ENCODE data around the gene RHBDL1. TPM values are rescaled to one million over a fixed set of nuclear protein-coding genes. Genes with fewer than 3 reads are reported as not detected.
"Not testable (repeated sequence)": the region's sequence is repeated elsewhere in the genome, so short reads cannot be mapped to it uniquely, and the experiment has no call there.

Gene RHBDL1
- total RNA-seq, 2 donors from 2014 or later: 4.4 to 5.3 TPM

GRCh38 chr16:709566-710499, 34.4 kb downstream of the RHBDL1 start:
- no peak for ATAC-seq
- intact Hi-C loops (cut with DNase I, micrococcal nuclease): loop anchor here in 1 of 2 donors (2.0 to 10.0 kb wide), 2 partner anchors 45 to 75 kb away; no protein-coding TSS in a partner anchor
- no peak for DNase-seq

GRCh38 chr16:710500-711075, 35.1 kb downstream of the RHBDL1 start:
- ATAC-seq: no peak
- intact Hi-C loops (cut with DNase I, micrococcal nuclease): loop anchor here in 1 of 2 donors (2.0 kb wide), 1 partner anchor 74 kb away; no protein-coding TSS in a partner anchor
- DNase-seq: no peak

GRCh38 chr16:711084-711483, 35.6 kb downstream of the RHBDL1 start:
- intact Hi-C loops (cut with DNase I, micrococcal nuclease): loop anchor here in 1 of 2 donors (2.0 kb wide), 1 partner anchor 74 kb away; no protein-coding TSS in a partner anchor
- DNase-seq (no peak), ATAC-seq (no peak)

- DNase-seq: peak; percentile 61 to 82
- intact Hi-C loops (cut with DNase I, micrococcal nuclease): loop anchor here in 1 of 2 donors (2.0 kb wide), 1 partner anchor 73 kb away; no protein-coding TSS in a partner anchor
- peak; percentile 58 for ATAC-seq
Observed at GRCh38 chr16:711548-712320, 36.3 kb downstream of the RHBDL1 start.

GRCh38 chr16:712740-713250, 37.3 kb downstream of the RHBDL1 start:
- peak in 1 of 2 donors; percentile 55 for DNase-seq
- intact Hi-C loops (cut with DNase I, micrococcal nuclease); ATAC-seq: not testable (repeated sequence)

GRCh38 chr16:714079-714478, 38.6 kb downstream of the RHBDL1 start:
- intact Hi-C loops (cut with DNase I, micrococcal nuclease): no loop called here
- DNase-seq (no peak), ATAC-seq (no peak)

- intact Hi-C loops (cut with DNase I, micrococcal nuclease): no loop called here
- DNase-seq: peak; percentile 85 to 97
- peak; percentile 70 for ATAC-seq
Observed at GRCh38 chr16:714558-715476, 39.3 kb downstream of the RHBDL1 start, which contains the start of gene METRN. Gene METRN, plus strand, starts transcription at chr16:715118. Its CDS starts 172 bp downstream, at chr16:715290.

- intact Hi-C loops (cut with DNase I, micrococcal nuclease): no loop called here
- ATAC-seq (peak; percentile 10), DNase-seq (peak in 1 of 2 donors; percentile 46)
Observed at GRCh38 chr16:715477-716199, 40.2 kb downstream of the RHBDL1 start.

GRCh38 chr16:716200-716568, 40.7 kb downstream of the RHBDL1 start:
- intact Hi-C loops (cut with DNase I, micrococcal nuclease): no loop called here
- no peak for ATAC-seq
- DNase-seq: no peak

GRCh38 chr16:716768-717325, 41.4 kb downstream of the RHBDL1 start:
- intact Hi-C loops (cut with DNase I, micrococcal nuclease): no loop called here
- ATAC-seq: no peak

GRCh38 chr16:717450-718245, 42.2 kb downstream of the RHBDL1 start:
- intact Hi-C loops (cut with DNase I, micrococcal nuclease): no loop called here
- ATAC-seq: no peak
- no peak for DNase-seq

More at GRCh38 chr16:716768-717325, 41.4 kb downstream of the RHBDL1 start:
- no peak for DNase-seq

GRCh38 chr16:718389-718788, 42.9 kb downstream of the RHBDL1 start:
- DNase-seq (no peak), ATAC-seq (no peak)
- intact Hi-C loops (cut with DNase I, micrococcal nuclease): no loop called here

- peak; percentile 52 for ATAC-seq
- intact Hi-C loops (cut with DNase I, micrococcal nuclease): no loop called here
- peak; percentile 74 to 80 for DNase-seq
Observed at GRCh38 chr16:718922-719321, 43.5 kb downstream of the RHBDL1 start.

- DNase-seq: peak in 1 of 2 donors; percentile 46
Observed at GRCh38 chr16:719815-720446, 44.5 kb downstream of the RHBDL1 start.

GRCh38 chr16:720447-720989, 45.0 kb downstream of the RHBDL1 start:
- intact Hi-C loops (cut with DNase I, micrococcal nuclease): no loop called here
- peak; percentile 56 to 63 for DNase-seq
- peak; percentile 30 for ATAC-seq

More at GRCh38 chr16:719815-720446, 44.5 kb downstream of the RHBDL1 start:
- peak; percentile 30 for ATAC-seq
- intact Hi-C loops (cut with DNase I, micrococcal nuclease): no loop called here
